Hepatocyte (in vitro differentiated cells): ENCODE results near the gene FCMR.

Experiments used
- EZH2 ChIP-seq: fragments of 200-600 bp; sonication (generic); IDR thresholded peaks from 2 replicates; pipeline ENCODE4 v1.6.1; 2016; ENCODE audit warnings: antibody characterized with exemption, mild to moderate bottlenecking, borderline replicate concordance
- TF ChIP-seq, protein P1 (sequence below): fragments of 200-600 bp; sonication (generic); IDR thresholded peaks from 2 replicates; pipeline ENCODE4 v1.5.1; 2016; ENCODE audit warnings: antibody characterized with exemption, mild to moderate bottlenecking; ENCODE audit not compliant: poor library complexity

GRCh38 chr1:206913766-206914537, 7.8 kb downstream of the FCMR start:
- TF ChIP-seq, protein P1, sequence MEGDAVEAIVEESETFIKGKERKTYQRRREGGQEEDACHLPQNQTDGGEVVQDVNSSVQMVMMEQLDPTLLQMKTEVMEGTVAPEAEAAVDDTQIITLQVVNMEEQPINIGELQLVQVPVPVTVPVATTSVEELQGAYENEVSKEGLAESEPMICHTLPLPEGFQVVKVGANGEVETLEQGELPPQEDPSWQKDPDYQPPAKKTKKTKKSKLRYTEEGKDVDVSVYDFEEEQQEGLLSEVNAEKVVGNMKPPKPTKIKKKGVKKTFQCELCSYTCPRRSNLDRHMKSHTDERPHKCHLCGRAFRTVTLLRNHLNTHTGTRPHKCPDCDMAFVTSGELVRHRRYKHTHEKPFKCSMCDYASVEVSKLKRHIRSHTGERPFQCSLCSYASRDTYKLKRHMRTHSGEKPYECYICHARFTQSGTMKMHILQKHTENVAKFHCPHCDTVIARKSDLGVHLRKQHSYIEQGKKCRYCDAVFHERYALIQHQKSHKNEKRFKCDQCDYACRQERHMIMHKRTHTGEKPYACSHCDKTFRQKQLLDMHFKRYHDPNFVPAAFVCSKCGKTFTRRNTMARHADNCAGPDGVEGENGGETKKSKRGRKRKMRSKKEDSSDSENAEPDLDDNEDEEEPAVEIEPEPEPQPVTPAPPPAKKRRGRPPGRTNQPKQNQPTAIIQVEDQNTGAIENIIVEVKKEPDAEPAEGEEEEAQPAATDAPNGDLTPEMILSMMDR = no peak
- no peak for TF ChIP-seq EZH2
